ENCODE data around the gene TMEM19. TPM values are rescaled to one million over a fixed set of nuclear protein-coding genes. Genes with fewer than 3 reads are reported as not detected.

The TMEM19 gene
- total and polyA plus RNA-seq, 8 donors: 3.8 to 14.8 (median 7.9) TPM

GRCh38 chr12:71641390-71641789 is 44.5 kb upstream of the TMEM19 start:
- Histone ChIP-seq H3K27ac (no peak overlapping the region), H3K4me3 (no peak overlapping the region), H3K27me3 (no peaks in the 10 kb centered on the region), H3K36me3 (peaks cover 2 to 59% (median 14%) of the 10 kb centered on the region in 3 donors), H3K9me3 (no peaks in the 10 kb centered on the region), H3K4me1 (peaks cover 0 to 10% (median 0%) of the 10 kb centered on the region in 3 donors)
- intact Hi-C loops (cut with DNase I): no loop called here
- 78 to 91% methylated on average over 2 of the region's 2 CpGs for WGBS, 2 donors
- no peak for ATAC-seq
- no peak for FAIRE-seq
- no peak for DNase-seq
- TF ChIP-seq CTCF (IDR thresholded peaks at IDR 0.05): no peak

GRCh38 chr12:71642264-71642663 is 43.6 kb upstream of the TMEM19 start:
- H3K27ac ChIP-seq: no peak overlapping the region
- intact Hi-C loops (cut with DNase I): no loop called here
- no peak for DNase-seq
- H3K27me3 ChIP-seq: no peaks in the 10 kb centered on the region
- WGBS, 2 donors: 51 to 55% methylated on average over 2 of the region's 2 CpGs
- FAIRE-seq: no peak
- no peak overlapping the region for H3K4me3 ChIP-seq
- TF ChIP-seq CTCF (IDR thresholded peaks at IDR 0.05): no peak
- H3K36me3 ChIP-seq: peaks cover 2 to 64% (median 18%) of the 10 kb centered on the region in 3 donors
- peaks cover 0 to 10% (median 0%) of the 10 kb centered on the region in 3 donors for H3K4me1 ChIP-seq
- ATAC-seq: no peak
- H3K9me3 ChIP-seq: no peaks in the 10 kb centered on the region

GRCh38 chr12:71645268-71645667 is 40.6 kb upstream of the TMEM19 start:
- Histone ChIP-seq H3K36me3 (peaks cover 2 to 48% (median 18%) of the 10 kb centered on the region in 3 donors), H3K4me1 (peaks cover 0 to 13% (median 3%) of the 10 kb centered on the region in 3 donors), H3K4me3 (no peak overlapping the region), H3K9me3 (no peaks in the 10 kb centered on the region), H3K27me3 (no peaks in the 10 kb centered on the region), H3K27ac (no peak overlapping the region)
- FAIRE-seq (no peak), ATAC-seq (peak in 2 of 4 donors; percentile 47 to 53), DNase-seq (no peak)
- no peak for TF ChIP-seq CTCF (IDR thresholded peaks at IDR 0.05)
- intact Hi-C loops (cut with DNase I): no loop called here
- WGBS, 2 donors: 76 to 79% methylated on average over 3 of the region's 3 CpGs

GRCh38 chr12:71646512-71646911 is 39.4 kb upstream of the TMEM19 start:
- no peak overlapping the region for H3K27ac ChIP-seq
- WGBS, 2 donors: 95% methylated on average over 3 of the region's 3 CpGs
- H3K36me3 ChIP-seq: peaks cover 2 to 39% (median 10%) of the 10 kb centered on the region in 3 donors
- TF ChIP-seq CTCF (IDR thresholded peaks at IDR 0.05): no peak
- peaks cover 0 to 13% (median 3%) of the 10 kb centered on the region in 3 donors for H3K4me1 ChIP-seq
- intact Hi-C loops (cut with DNase I): no loop called here
- ATAC-seq: no peak
- H3K27me3 ChIP-seq: no peaks in the 10 kb centered on the region
- no peak for DNase-seq
- FAIRE-seq: no peak
- no peaks in the 10 kb centered on the region for H3K9me3 ChIP-seq
- H3K4me3 ChIP-seq: no peak overlapping the region

- Histone ChIP-seq H3K4me3 (no peak overlapping the region), H3K9me3 (no peaks in the 10 kb centered on the region), H3K36me3 (peaks cover 0 to 20% (median 5%) of the 10 kb centered on the region in 3 donors), H3K27ac (no peak overlapping the region), H3K27me3 (no peaks in the 10 kb centered on the region), H3K4me1 (peaks cover 0 to 8% (median 3%) of the 10 kb centered on the region in 3 donors)
- no peak for TF ChIP-seq CTCF (IDR thresholded peaks at IDR 0.05)
- DNase-seq (no peak), FAIRE-seq (no peak), ATAC-seq (peak in 2 of 4 donors; percentile 25 to 41)
- WGBS, 2 donors: 51 to 62% methylated on average over 4 of the region's 4 CpGs
- intact Hi-C loops (cut with DNase I): no loop called here
Observed at GRCh38 chr12:71648537-71648936, 37.3 kb upstream of the TMEM19 start.
